ENCODE data around the gene GIGYF1. TPM values are rescaled to one million over a fixed set of nuclear protein-coding genes. Genes with fewer than 3 reads are reported as not detected.

Gene GIGYF1
- total and polyA plus RNA-seq, 2 of the 13 experiments (the other 11 are each of a cell fraction or from before 2014, with no cell fraction given): 7.6 to 16.1 TPM

DNA sequence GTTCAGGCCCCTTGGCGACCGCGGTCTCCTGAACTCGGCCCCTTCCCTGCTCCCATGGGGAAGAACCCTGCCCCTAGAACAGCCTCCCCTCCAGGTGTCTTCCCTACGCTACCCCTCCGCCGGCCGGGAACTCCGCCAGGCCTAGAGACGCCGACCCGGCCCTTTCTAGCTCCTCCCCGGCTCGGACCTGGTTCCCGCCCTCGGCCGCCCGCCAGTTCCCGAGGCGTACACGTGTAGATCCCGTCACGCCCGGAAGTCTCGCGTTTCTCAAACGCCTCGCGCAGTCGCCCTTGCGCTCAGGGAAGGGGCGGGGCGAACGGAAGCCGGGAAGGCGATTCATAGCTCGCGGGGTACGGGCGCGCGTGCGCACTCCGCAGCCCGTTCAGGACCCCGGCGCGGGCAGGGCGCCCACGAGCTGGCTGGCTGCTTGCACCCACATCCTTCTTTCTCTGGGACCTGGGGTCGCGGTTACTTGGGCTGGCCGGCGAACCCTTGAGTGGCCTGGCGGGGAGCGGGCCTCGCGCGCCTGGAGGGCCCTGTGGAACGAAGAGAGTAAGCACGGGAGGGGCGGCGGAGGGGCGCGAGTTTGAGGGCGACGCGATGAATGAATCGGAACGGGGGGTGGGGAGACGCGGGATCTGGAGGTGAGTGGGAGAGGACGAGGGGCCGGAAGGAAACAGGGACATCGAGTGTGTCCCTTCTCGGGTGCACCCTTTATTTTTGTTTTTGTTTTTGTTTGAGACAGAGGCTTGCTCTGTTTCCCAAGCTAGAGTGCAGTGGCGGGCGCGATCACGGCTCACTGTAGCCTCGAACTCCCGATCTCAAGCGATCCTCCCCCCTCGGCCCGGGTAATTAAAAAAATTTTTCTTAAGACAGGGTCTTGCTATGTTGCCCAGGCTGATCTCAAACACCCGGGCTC is 12.0 kb upstream of the GIGYF1 start, which contains the start of gene POP7 (continued):
- TF ChIP-seq AHDC1 (CRISPR knock-in tag; IDR thresholded peaks at IDR 0.05; ENCODE audit: borderline replicate concordance) (no peak), TRIM22 (IDR thresholded peaks at IDR 0.05) (no peak), ZFP41 (CRISPR knock-in tag; IDR thresholded peaks at IDR 0.05; ENCODE audit: borderline replicate concordance) (peak; percentile 8; the same call in 1 of the 2 replicates), BORCS8-MEF2B (CRISPR knock-in tag; IDR thresholded peaks at IDR 0.05) (no peak; the same call in 1 of the 2 replicates), ZNF121 (CRISPR knock-in tag; IDR thresholded peaks at IDR 0.05) (no peak; the same call in 1 of the 2 replicates), ZNF564 (CRISPR knock-in tag; IDR thresholded peaks at IDR 0.05) (peak; percentile 77), ZNF660 (CRISPR knock-in tag; IDR thresholded peaks at IDR 0.05; ENCODE audit: borderline replicate concordance, low read depth) (no peak), U2AF1 (optimal IDR thresholded peaks at IDR 0.05; ENCODE audit: low read depth, low read length) (no peak), MAF1 (CRISPR knock-in tag; IDR thresholded peaks at IDR 0.05; ENCODE audit: borderline replicate concordance) (no peak; the same call in 1 of the 2 replicates), MATR3 (CRISPR knock-in tag; IDR thresholded peaks at IDR 0.05) (no peak), PCBP1 (IDR thresholded peaks at IDR 0.05; ENCODE audit: borderline replicate concordance, low read depth, low read length) (no peak), ZNF230 (CRISPR knock-in tag; IDR thresholded peaks at IDR 0.05) (peak; percentile 95), NFYB (CRISPR knock-in tag; IDR thresholded peaks at IDR 0.05) (peak; percentile 51; the same call in 1 of the 2 replicates), CHD2 (IDR thresholded peaks at IDR 0.05; ENCODE audit: low read depth, low read length) (peak; percentile 98), ZSCAN29 (CRISPR knock-in tag; conservative IDR thresholded peaks at IDR 0.05) (peak; percentile 88), SMC3 (IDR thresholded peaks at IDR 0.05; ENCODE audit: low read length) (no peak)
- TF ChIP-seq, protein P1, sequence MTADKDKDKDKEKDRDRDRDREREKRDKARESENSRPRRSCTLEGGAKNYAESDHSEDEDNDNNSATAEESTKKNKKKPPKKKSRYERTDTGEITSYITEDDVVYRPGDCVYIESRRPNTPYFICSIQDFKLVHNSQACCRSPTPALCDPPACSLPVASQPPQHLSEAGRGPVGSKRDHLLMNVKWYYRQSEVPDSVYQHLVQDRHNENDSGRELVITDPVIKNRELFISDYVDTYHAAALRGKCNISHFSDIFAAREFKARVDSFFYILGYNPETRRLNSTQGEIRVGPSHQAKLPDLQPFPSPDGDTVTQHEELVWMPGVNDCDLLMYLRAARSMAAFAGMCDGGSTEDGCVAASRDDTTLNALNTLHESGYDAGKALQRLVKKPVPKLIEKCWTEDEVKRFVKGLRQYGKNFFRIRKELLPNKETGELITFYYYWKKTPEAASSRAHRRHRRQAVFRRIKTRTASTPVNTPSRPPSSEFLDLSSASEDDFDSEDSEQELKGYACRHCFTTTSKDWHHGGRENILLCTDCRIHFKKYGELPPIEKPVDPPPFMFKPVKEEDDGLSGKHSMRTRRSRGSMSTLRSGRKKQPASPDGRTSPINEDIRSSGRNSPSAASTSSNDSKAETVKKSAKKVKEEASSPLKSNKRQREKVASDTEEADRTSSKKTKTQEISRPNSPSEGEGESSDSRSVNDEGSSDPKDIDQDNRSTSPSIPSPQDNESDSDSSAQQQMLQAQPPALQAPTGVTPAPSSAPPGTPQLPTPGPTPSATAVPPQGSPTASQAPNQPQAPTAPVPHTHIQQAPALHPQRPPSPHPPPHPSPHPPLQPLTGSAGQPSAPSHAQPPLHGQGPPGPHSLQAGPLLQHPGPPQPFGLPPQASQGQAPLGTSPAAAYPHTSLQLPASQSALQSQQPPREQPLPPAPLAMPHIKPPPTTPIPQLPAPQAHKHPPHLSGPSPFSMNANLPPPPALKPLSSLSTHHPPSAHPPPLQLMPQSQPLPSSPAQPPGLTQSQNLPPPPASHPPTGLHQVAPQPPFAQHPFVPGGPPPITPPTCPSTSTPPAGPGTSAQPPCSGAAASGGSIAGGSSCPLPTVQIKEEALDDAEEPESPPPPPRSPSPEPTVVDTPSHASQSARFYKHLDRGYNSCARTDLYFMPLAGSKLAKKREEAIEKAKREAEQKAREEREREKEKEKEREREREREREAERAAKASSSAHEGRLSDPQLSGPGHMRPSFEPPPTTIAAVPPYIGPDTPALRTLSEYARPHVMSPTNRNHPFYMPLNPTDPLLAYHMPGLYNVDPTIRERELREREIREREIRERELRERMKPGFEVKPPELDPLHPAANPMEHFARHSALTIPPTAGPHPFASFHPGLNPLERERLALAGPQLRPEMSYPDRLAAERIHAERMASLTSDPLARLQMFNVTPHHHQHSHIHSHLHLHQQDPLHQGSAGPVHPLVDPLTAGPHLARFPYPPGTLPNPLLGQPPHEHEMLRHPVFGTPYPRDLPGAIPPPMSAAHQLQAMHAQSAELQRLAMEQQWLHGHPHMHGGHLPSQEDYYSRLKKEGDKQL (CRISPR knock-in tag; IDR thresholded peaks at IDR 0.05; ENCODE audit: low read depth): no peak

Measured in HepG2 (cell line).